Activated CD8-positive, alpha-beta memory T cell treated with anti-CD3 and anti-CD28 coated beads for 36 hours (primary cell): ENCODE measurements around the gene LINS1. TPM values are rescaled to one million over a fixed set of nuclear protein-coding genes. Genes with fewer than 3 reads are reported as not detected.

Source experiments
- CTCF ChIA-PET: fragments of 350-600 bp; sonication (Branson Sonifier 250); formaldehyde crosslinking; loops from one replicate; lab custom pipeline; 2021; ENCODE audit warnings: antibody characterized with exemption; lab: Charles Lee
- POLR2A ChIA-PET: fragments of 350-600 bp; sonication (Branson Sonifier 250); formaldehyde crosslinking; loops from one replicate; lab custom pipeline; 2021; ENCODE audit warnings: antibody characterized with exemption; lab: Charles Lee
- total RNA-seq, 2 experiments: library from RNA; stranded (reverse); gene quantifications; one replicate each; pipeline ENCODE4 v1.2.3, GENCODE V29; 2021

Gene LINS1
- 10 to 100 TPM; 24.5 to 28.9 TPM for total RNA-seq

- POLR2A ChIA-PET = interaction anchor here (0.8 to 1.3 kb wide), 3 partner anchors 13 to 603 kb away, joined by 3 read pairs; no protein-coding TSS in a partner anchor
- CTCF ChIA-PET = interaction anchor here (1.2 to 2.4 kb wide), 3 partner anchors 23 to 406 kb away, joined by 3 to 8 read pairs (median 3); no protein-coding TSS in a partner anchor
Observed at GRCh38 chr15:100602064-100602822, at the start of gene LINS1, which contains the start of gene ASB7. Gene LINS1 (minus strand): TSS chr15:100602184. CDS start chr15:100580842, 21,342 bp downstream. Gene ASB7 (plus strand): TSS chr15:100602589. CDS start chr15:100612217, 9,628 bp downstream.

- POLR2A ChIA-PET = no interaction called here
- CTCF ChIA-PET = no interaction called here
Observed at GRCh38 chr15:100651253-100651652, 49.3 kb upstream of the LINS1 start.

- CTCF ChIA-PET = no interaction called here
- POLR2A ChIA-PET = no interaction called here
Observed at GRCh38 chr15:100650685-100651084, 48.7 kb upstream of the LINS1 start.

GRCh38 chr15:100648951-100649350 lies 47.0 kb upstream of the LINS1 start:
- POLR2A ChIA-PET = no interaction called here
- CTCF ChIA-PET = no interaction called here

- POLR2A ChIA-PET = no interaction called here
- CTCF ChIA-PET = no interaction called here
Observed at GRCh38 chr15:100645671-100646070, 43.7 kb upstream of the LINS1 start.

GRCh38 chr15:100642950-100643338 lies 41.0 kb upstream of the LINS1 start:
- CTCF ChIA-PET = no interaction called here
- POLR2A ChIA-PET = no interaction called here

- ChIA-PET CTCF (no interaction called here), POLR2A (no interaction called here)
Observed at GRCh38 chr15:100642213-100642949, 40.4 kb upstream of the LINS1 start.

GRCh38 chr15:100638177-100638730 lies 36.3 kb upstream of the LINS1 start:
- ChIA-PET POLR2A (no interaction called here), CTCF (no interaction called here)

GRCh38 chr15:100635406-100636071 lies 33.6 kb upstream of the LINS1 start:
- CTCF ChIA-PET = interaction anchor here (0.5 to 1.2 kb wide), 2 partner anchors 11 to 114 kb away, joined by 3 to 4 read pairs; no protein-coding TSS in a partner anchor
- POLR2A ChIA-PET = no interaction called here

- CTCF ChIA-PET = no interaction called here
- POLR2A ChIA-PET = no interaction called here
Observed at GRCh38 chr15:100633763-100634075, 31.7 kb upstream of the LINS1 start.

- CTCF ChIA-PET = interaction anchor here (1.2 kb wide), 1 partner anchor 376 kb away, joined by 3 read pairs; no protein-coding TSS in a partner anchor
Observed at GRCh38 chr15:100631831-100632230, 29.8 kb upstream of the LINS1 start.

GRCh38 chr15:100628746-100629145 lies 26.8 kb upstream of the LINS1 start:
- POLR2A ChIA-PET = no interaction called here
- CTCF ChIA-PET = no interaction called here

More at GRCh38 chr15:100631831-100632230, 29.8 kb upstream of the LINS1 start:
- POLR2A ChIA-PET = no interaction called here

GRCh38 chr15:100627789-100628395 lies 25.9 kb upstream of the LINS1 start:
- CTCF ChIA-PET = interaction anchor here (0.9 kb wide), 1 partner anchor 245 kb away, joined by 3 read pairs; no protein-coding TSS in a partner anchor
- POLR2A ChIA-PET = no interaction called here

- ChIA-PET POLR2A (no interaction called here), CTCF (no interaction called here)
Observed at GRCh38 chr15:100623301-100623700, 21.3 kb upstream of the LINS1 start.

GRCh38 chr15:100616700-100617099 lies 14.7 kb upstream of the LINS1 start:
- ChIA-PET POLR2A (no interaction called here), CTCF (no interaction called here)

- CTCF ChIA-PET = interaction anchor here (0.6 kb wide), 1 partner anchor 392 kb away, joined by 3 read pairs; no protein-coding TSS in a partner anchor
- POLR2A ChIA-PET = interaction anchor here (0.6 kb wide), 1 partner anchor 14 kb away, joined by 3 read pairs; the partner anchor contains the start of genes ASB7 and LINS1
Observed at GRCh38 chr15:100615801-100616200, 13.8 kb upstream of the LINS1 start.

GRCh38 chr15:100614918-100615317 lies 12.9 kb upstream of the LINS1 start:
- ChIA-PET CTCF (no interaction called here), POLR2A (no interaction called here)

- POLR2A ChIA-PET = no interaction called here
- CTCF ChIA-PET = no interaction called here
Observed at GRCh38 chr15:100614336-100614735, 12.4 kb upstream of the LINS1 start.

GRCh38 chr15:100613208-100613607 lies 11.2 kb upstream of the LINS1 start:
- POLR2A ChIA-PET = no interaction called here
- CTCF ChIA-PET = no interaction called here
